T-cell (primary cell): Measurements from ENCODE around the gene REEP5. TPM values are rescaled to one million over a fixed set of nuclear protein-coding genes. Genes with fewer than 3 reads are reported as not detected.

Source experiments
- ATAC-seq, 4 experiments: fragments of 200-7000 bp in 3 of 4; fragments of 150-1000 bp in 1 of 4; cut with Tn5 transposase; replicated peaks in 1 of 4; 1 replicate in 3 of 4; 2 replicates in 1 of 4; pipeline ENCODE4 v1.10.0; 2021; ENCODE audit warnings: moderate library complexity in 3 of 4, mild to moderate bottlenecking in 2 of 4, moderate number of reproducible peaks in 1 of 4
- CTCF ChIA-PET, 2 donors: fragments of 300-600 bp; sonication (Branson Sonifier 250); formaldehyde crosslinking; loops; one replicate each; lab custom pipeline; 2022; ENCODE audit warnings: antibody characterized with exemption in 2 of 2; lab: Charles Lee
- POLR2A ChIA-PET, 2 donors: fragments of 300-600 bp; sonication (Branson Sonifier 250); formaldehyde crosslinking; loops; one replicate each; lab custom pipeline; 2022; ENCODE audit warnings: antibody characterized with exemption in 2 of 2; lab: Charles Lee
- DNase-seq, 35 experiments: peaks; one replicate each; pipeline versions ENCODE4 v3.0.0 to v3.0.0-alpha.2; 2013 to 2023
- H3K27ac ChIP-seq: one replicate; pipeline ENCODE4 v1.5.1; 2013; ENCODE audit warnings: low read length
- H3K27me3 ChIP-seq, 2 experiments: replicated peaks in 1 of 2; 1 replicate in 1 of 2; 2 replicates in 1 of 2; pipeline versions ENCODE4 v1.6.1 to v1.7.0; 2013; ENCODE audit warnings: low read length in 1 of 2, mixed read lengths in 1 of 2; ENCODE audit not compliant: control insufficient read depth in 2 of 2, insufficient read depth in 2 of 2; ENCODE audit errors: extremely low read depth in 1 of 2
- H3K36me3 ChIP-seq, 2 donors: 1 replicate in 1 of 2; 2 replicates in 1 of 2; pipeline versions ENCODE4 v1.6.1 to v1.7.0; 2013; ENCODE audit warnings: low read length in 1 of 2; ENCODE audit not compliant: control insufficient read depth in 2 of 2, insufficient read depth in 1 of 2; ENCODE audit errors: extremely low read depth in 1 of 2
- H3K4me1 ChIP-seq, 2 experiments: 1 replicate in 1 of 2; 2 replicates in 1 of 2; pipeline versions ENCODE4 v1.6.1 to v1.7.0; 2013; ENCODE audit warnings: low read length in 2 of 2, mixed read lengths in 1 of 2; ENCODE audit not compliant: insufficient read depth in 2 of 2, control insufficient read depth in 1 of 2; ENCODE audit errors: extremely low read depth in 1 of 2
- H3K4me3 ChIP-seq, 2 donors: 1 replicate in 1 of 2; 2 replicates in 1 of 2; pipeline versions ENCODE4 v1.5.1 to v1.7.0; 2013; ENCODE audit warnings: mild to moderate bottlenecking in 2 of 2, low read length in 1 of 2, moderate library complexity in 1 of 2; ENCODE audit not compliant: control insufficient read depth in 1 of 2; ENCODE audit errors: extremely low read depth in 1 of 2
- H3K9me3 ChIP-seq: 2 replicates; pipeline ENCODE4 v1.7.0; 2013
- H3K27ac Mint-ChIP-seq, 2 donors: one replicate each; pipeline ENCODE4 v1.8.0; 2020 to 2021; ENCODE audit warnings: mild to moderate bottlenecking in 2 of 2, mixed read lengths in 2 of 2
- H3K27me3 Mint-ChIP-seq, 2 donors: one replicate each; pipeline ENCODE4 v1.8.0; 2021 to 2022; ENCODE audit warnings: mixed read lengths in 2 of 2
- H3K36me3 Mint-ChIP-seq: one replicate; pipeline ENCODE4 v1.8.0; 2021; ENCODE audit warnings: mixed read lengths
- H3K4me1 Mint-ChIP-seq, 3 donors: one replicate each; pipeline ENCODE4 v1.8.0; 2020 to 2022; ENCODE audit warnings: mixed read lengths in 3 of 3, mild to moderate bottlenecking in 1 of 3
- H3K4me3 Mint-ChIP-seq, 3 donors: one replicate each; pipeline ENCODE4 v1.8.0; 2020 to 2022; ENCODE audit warnings: mild to moderate bottlenecking in 3 of 3, mixed read lengths in 3 of 3, moderate library complexity in 3 of 3
- H3K9me3 Mint-ChIP-seq, 3 donors: one replicate each; pipeline ENCODE4 v1.8.0; 2020 to 2022; ENCODE audit warnings: mixed read lengths in 3 of 3
- WGBS: methylation state at CpG from one replicate; pipeline ENCODE4 v1.1.5; 2013; ENCODE audit warnings: missing lambda C conversion rate; ENCODE audit not compliant: insufficient coverage; 5-methylcytosine and 5-hydroxymethylcytosine counted together
- total RNA-seq, 35 experiments: library from RNA in 6 of 35; stranded (reverse) in 6 of 35; fragments of 120-200 nt in 1 of 35; gene quantifications; one replicate each; pipeline versions ENCODE4 v1.2.1 to v1.2.4 and lab custom pipeline; 2013 to 2026

Gene REEP5
- total RNA-seq, 5 donors from 2014 or later (not counting 1 experiment from before 2014, with no cell fraction given), result 23.0 to 71.1 (median 53.2) TPM

- ChIA-PET POLR2A (no interaction called here), CTCF (interaction anchor here in 1 of 2 donors (0.6 kb wide), 1 partner anchor 33 kb away, joined by 4 read pairs; no protein-coding TSS in a partner anchor)
- H3K4me1 ChIP-seq, result no peaks in the 10 kb centered on the region
- H3K4me3 ChIP-seq, result no peak overlapping the region
- Mint-ChIP-seq H3K4me1 (peaks cover 4 to 13% (median 10%) of the 10 kb centered on the region in 3 donors), H3K27ac (no peak overlapping the region), H3K4me3 (no peak overlapping the region), H3K36me3 (no peaks in the 10 kb centered on the region), H3K9me3 (no peaks in the 10 kb centered on the region), H3K27me3 (no peaks in the 10 kb centered on the region)
- DNase-seq (no peak), ATAC-seq (no peak)
- no peaks in the 10 kb centered on the region for H3K36me3 ChIP-seq
- no peaks in the 10 kb centered on the region for H3K9me3 ChIP-seq
- H3K27me3 ChIP-seq, result no peaks in the 10 kb centered on the region
- WGBS, result no CpG with 5 or more reads among the region's 2 CpGs
- H3K27ac ChIP-seq, result no peak overlapping the region
These were observed 35.2 kb upstream of the REEP5 start for GRCh38 chr5:112957036-112957808.

GRCh38 chr5:112956606-112957005, 34.6 kb upstream of the REEP5 start:
- no peak overlapping the region for H3K27ac ChIP-seq
- DNase-seq (no peak), ATAC-seq (no peak)
- H3K4me1 ChIP-seq, result no peaks in the 10 kb centered on the region
- H3K36me3 ChIP-seq, result no peaks in the 10 kb centered on the region
- POLR2A ChIA-PET, result no interaction called here
- H3K4me3 ChIP-seq, result no peak overlapping the region
- H3K27me3 Mint-ChIP-seq, result no peaks in the 10 kb centered on the region
- H3K9me3 Mint-ChIP-seq, result no peaks in the 10 kb centered on the region
- peaks cover 4 to 13% (median 10%) of the 10 kb centered on the region in 3 donors for H3K4me1 Mint-ChIP-seq
- no CpG with 5 or more reads among the region's 3 CpGs for WGBS
- CTCF ChIA-PET, result interaction anchor here in 1 of 2 donors (0.6 kb wide), 1 partner anchor 32 kb away, joined by 4 read pairs; no protein-coding TSS in a partner anchor
- no peak overlapping the region for H3K27ac Mint-ChIP-seq
- H3K36me3 Mint-ChIP-seq, result no peaks in the 10 kb centered on the region
- no peaks in the 10 kb centered on the region for H3K9me3 ChIP-seq
- no peak overlapping the region for H3K4me3 Mint-ChIP-seq
- H3K27me3 ChIP-seq, result no peaks in the 10 kb centered on the region

- no peak overlapping the region for H3K4me3 ChIP-seq
- Mint-ChIP-seq H3K27me3 (no peaks in the 10 kb centered on the region), H3K36me3 (no peaks in the 10 kb centered on the region), H3K4me3 (no peak overlapping the region), H3K9me3 (no peaks in the 10 kb centered on the region), H3K4me1 (peaks cover 5 to 7% (median 5%) of the 10 kb centered on the region in 3 donors), H3K27ac (no peak overlapping the region)
- no peak overlapping the region for H3K27ac ChIP-seq
- DNase-seq (no peak), ATAC-seq (no peak)
- POLR2A ChIA-PET, result interaction anchor here (0.6 kb wide), 2 partner anchors 31 to 254 kb away, joined by 8 to 10 read pairs; no protein-coding TSS in a partner anchor
- WGBS, result 50% methylated on average over 7 of the region's 12 CpGs
- H3K9me3 ChIP-seq, result no peaks in the 10 kb centered on the region
- CTCF ChIA-PET, result interaction anchor here in 1 of 2 donors (0.6 kb wide), 1 partner anchor 266 kb away, joined by 3 read pairs; no protein-coding TSS in a partner anchor
- H3K36me3 ChIP-seq, result no peaks in the 10 kb centered on the region
- H3K4me1 ChIP-seq, result no peaks in the 10 kb centered on the region
- H3K27me3 ChIP-seq, result peaks cover 0 to 5% of the 10 kb centered on the region in 2 experiments
These were observed 29.2 kb upstream of the REEP5 start for GRCh38 chr5:112951124-112951702.

- H3K36me3 ChIP-seq, result no peaks in the 10 kb centered on the region
- H3K9me3 Mint-ChIP-seq, result no peaks in the 10 kb centered on the region
These were observed 26.4 kb upstream of the REEP5 start for GRCh38 chr5:112948458-112948857.

GRCh38 chr5:112940670-112941069, 18.6 kb upstream of the REEP5 start:
- WGBS, result no CpG with 5 or more reads among the region's 2 CpGs
- Histone ChIP-seq H3K4me1 (no peaks in the 10 kb centered on the region), H3K27me3 (no peaks in the 10 kb centered on the region), H3K9me3 (no peaks in the 10 kb centered on the region), H3K4me3 (no peak overlapping the region), H3K36me3 (no peaks in the 10 kb centered on the region), H3K27ac (no peak overlapping the region)
- Mint-ChIP-seq H3K9me3 (no peaks in the 10 kb centered on the region), H3K36me3 (no peaks in the 10 kb centered on the region), H3K27me3 (no peaks in the 10 kb centered on the region), H3K4me1 (peaks cover 4 to 5% (median 5%) of the 10 kb centered on the region in 3 donors), H3K27ac (no peak overlapping the region), H3K4me3 (no peak overlapping the region)
- DNase-seq (no peak), ATAC-seq (no peak)
- ChIA-PET POLR2A (interaction anchor here in 1 of 2 donors (0.8 kb wide), 1 partner anchor 38 kb away, joined by 3 read pairs; no protein-coding TSS in a partner anchor), CTCF (interaction anchor here (0.6 to 1.2 kb wide), 2 partner anchors 28 to 665 kb away, joined by 3 to 4 read pairs; no protein-coding TSS in a partner anchor)

More at GRCh38 chr5:112948458-112948857, 26.4 kb upstream of the REEP5 start:
- POLR2A ChIA-PET, result no interaction called here
- Histone ChIP-seq H3K9me3 (no peaks in the 10 kb centered on the region), H3K27ac (no peak overlapping the region), H3K4me3 (no peak overlapping the region), H3K4me1 (no peaks in the 10 kb centered on the region), H3K27me3 (peaks cover 0 to 5% of the 10 kb centered on the region in 2 experiments)
- no peak for DNase-seq
- no peak overlapping the region for H3K4me3 Mint-ChIP-seq
- H3K27me3 Mint-ChIP-seq, result no peaks in the 10 kb centered on the region
- no CpG with 5 or more reads among the region's 1 CpG for WGBS
- no peak for ATAC-seq
- H3K36me3 Mint-ChIP-seq, result no peaks in the 10 kb centered on the region
- no peak overlapping the region for H3K27ac Mint-ChIP-seq
- peaks cover 14 to 17% (median 15%) of the 10 kb centered on the region in 3 donors for H3K4me1 Mint-ChIP-seq
- CTCF ChIA-PET, result interaction anchor here in 1 of 2 donors (0.6 kb wide), 1 partner anchor 14 kb away, joined by 6 read pairs; no protein-coding TSS in a partner anchor

GRCh38 chr5:112938286-112938685, 16.3 kb upstream of the REEP5 start:
- CTCF ChIA-PET, result interaction anchor here (0.7 to 1.1 kb wide), 2 partner anchors 11 to 21 kb away, joined by 3 read pairs; no protein-coding TSS in a partner anchor
- WGBS, result 100% methylated on average over 3 of the region's 8 CpGs
- POLR2A ChIA-PET, result interaction anchor here in 1 of 2 donors (0.7 kb wide), 1 partner anchor 58 kb away, joined by 4 read pairs; no protein-coding TSS in a partner anchor
- Mint-ChIP-seq H3K27me3 (no peaks in the 10 kb centered on the region), H3K4me3 (no peak overlapping the region), H3K27ac (no peak overlapping the region), H3K9me3 (no peaks in the 10 kb centered on the region), H3K4me1 (peaks cover 2 to 6% (median 2%) of the 10 kb centered on the region in 3 donors), H3K36me3 (no peaks in the 10 kb centered on the region)
- Histone ChIP-seq H3K9me3 (no peaks in the 10 kb centered on the region), H3K4me3 (no peak overlapping the region), H3K36me3 (no peaks in the 10 kb centered on the region), H3K27me3 (no peaks in the 10 kb centered on the region), H3K4me1 (no peaks in the 10 kb centered on the region), H3K27ac (no peak overlapping the region)
- ATAC-seq, result no peak
- DNase-seq, result no peak
